RCC 7860 (cell line): ENCODE measurements around the gene ASIC3.

Experiments
- DNase-seq: peaks from one replicate; pipeline ENCODE4 v3.0.0-alpha.2; 2015; ENCODE audit warnings: low spot score
- FAIRE-seq: peaks from 2 replicates; lab custom pipeline; 2012; peaks lifted over from hg19 to GRCh38; lab: Jason Lieb, UNC

ASIC3 gene

GRCh38 chr7:151069841-151070573 lies 21.7 kb downstream of the ASIC3 start:
- no peak for FAIRE-seq
- no peak for DNase-seq

GRCh38 chr7:151070574-151070960 lies 22.2 kb downstream of the ASIC3 start:
- DNase-seq: no peak
- FAIRE-seq: no peak

- DNase-seq (no peak), FAIRE-seq (no peak)
Observed at GRCh38 chr7:151071032-151071866, 22.9 kb downstream of the ASIC3 start.

- DNase-seq: no peak
Observed at GRCh38 chr7:151073990-151074389, 25.7 kb downstream of the ASIC3 start.

GRCh38 chr7:151074817-151075661 lies 26.7 kb downstream of the ASIC3 start:
- no peak for FAIRE-seq

More at GRCh38 chr7:151073990-151074389, 25.7 kb downstream of the ASIC3 start:
- FAIRE-seq: no peak

GRCh38 chr7:151075662-151075971 lies 27.3 kb downstream of the ASIC3 start:
- DNase-seq (no peak), FAIRE-seq (no peak)

More at GRCh38 chr7:151074817-151075661, 26.7 kb downstream of the ASIC3 start:
- DNase-seq: no peak

- no peak for DNase-seq
- no peak for FAIRE-seq
Observed at GRCh38 chr7:151075978-151076426, 27.7 kb downstream of the ASIC3 start.

- FAIRE-seq: no peak
- DNase-seq: no peak
Observed at GRCh38 chr7:151076863-151077704, 28.8 kb downstream of the ASIC3 start.

- DNase-seq: no peak
- no peak for FAIRE-seq
Observed at GRCh38 chr7:151077705-151078232, 29.4 kb downstream of the ASIC3 start.

GRCh38 chr7:151078233-151079040 lies 30.1 kb downstream of the ASIC3 start:
- DNase-seq (no peak), FAIRE-seq (no peak)

- FAIRE-seq (no peak), DNase-seq (no peak)
Observed at GRCh38 chr7:151079199-151079910, 31.0 kb downstream of the ASIC3 start.

- peak; percentile 20 for DNase-seq
Observed at GRCh38 chr7:151080067-151080521, 31.8 kb downstream of the ASIC3 start.

GRCh38 chr7:151080522-151081169 lies 32.3 kb downstream of the ASIC3 start, which contains the start of gene FASTK:
TSS of gene FASTK (minus strand) at chr7:151080809. CDS start at chr7:151080766, 43 bp downstream.
- FAIRE-seq (no peak), DNase-seq (peak; percentile 86)

More at GRCh38 chr7:151080067-151080521, 31.8 kb downstream of the ASIC3 start:
- no peak for FAIRE-seq

GRCh38 chr7:151081170-151082101 lies 33.1 kb downstream of the ASIC3 start:
- DNase-seq: peak; percentile 55
- no peak for FAIRE-seq

GRCh38 chr7:151082141-151083070 lies 34.1 kb downstream of the ASIC3 start:
- FAIRE-seq: no peak
- DNase-seq: no peak
